HG02610 (cell line): Measurements from ENCODE around the gene GSX1.
"Not testable (repeated sequence)": the region's sequence is repeated elsewhere in the genome, so short reads cannot be mapped to it uniquely, and the experiment has no call there.

Experiments
- ATAC-seq: cut with Tn5 transposase; IDR thresholded peaks from one replicate; pipeline ENCODE4 v1.9.1; 2021; ENCODE audit warnings: mild to moderate bottlenecking, moderate library complexity; ENCODE audit not compliant: unreplicated experiment

The GSX1 gene

DNA sequence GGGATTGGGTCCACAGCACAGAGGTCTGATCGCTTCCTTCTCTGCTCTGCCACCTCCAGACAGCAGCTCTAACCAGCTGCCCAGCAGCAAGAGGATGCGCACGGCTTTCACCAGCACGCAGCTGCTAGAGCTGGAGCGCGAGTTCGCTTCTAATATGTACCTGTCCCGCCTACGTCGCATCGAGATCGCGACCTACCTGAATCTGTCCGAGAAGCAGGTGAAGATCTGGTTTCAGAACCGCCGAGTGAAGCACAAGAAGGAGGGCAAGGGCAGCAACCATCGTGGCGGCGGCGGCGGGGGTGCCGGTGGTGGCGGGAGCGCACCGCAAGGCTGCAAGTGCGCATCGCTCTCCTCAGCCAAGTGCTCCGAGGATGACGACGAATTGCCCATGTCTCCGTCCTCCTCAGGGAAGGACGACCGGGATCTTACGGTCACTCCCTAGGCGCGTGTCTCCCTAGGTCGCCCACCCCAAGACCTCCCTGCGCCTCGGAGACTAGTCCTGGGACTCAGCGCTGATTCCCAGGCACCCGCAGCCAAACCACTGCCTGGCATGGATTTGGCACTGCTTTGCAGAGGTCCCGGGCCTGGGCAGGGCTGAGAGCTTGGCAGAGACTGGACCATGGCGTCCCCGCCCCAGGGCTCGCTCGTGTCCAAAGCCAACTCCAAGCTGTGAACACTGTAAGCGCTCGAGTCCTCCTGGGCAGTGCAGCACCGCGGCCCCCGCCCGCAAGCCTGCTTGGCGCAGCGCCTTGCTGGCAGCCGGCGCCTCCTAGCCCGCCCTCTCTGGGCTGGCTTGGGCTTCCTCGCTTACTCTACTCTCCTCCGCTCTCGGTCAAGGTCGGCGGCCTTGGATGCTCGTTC lies 1.5 kb downstream of the GSX1 start:
- no peak for ATAC-seq

GRCh38 chr13:27794368-27794691 lies 2.0 kb downstream of the GSX1 start:
- ATAC-seq = no peak

- no peak for ATAC-seq
Measured at GRCh38 chr13:27794921-27795717, 2.8 kb downstream of the GSX1 start.

GRCh38 chr13:27795718-27796019 lies 3.4 kb downstream of the GSX1 start:
- no peak for ATAC-seq

DNA sequence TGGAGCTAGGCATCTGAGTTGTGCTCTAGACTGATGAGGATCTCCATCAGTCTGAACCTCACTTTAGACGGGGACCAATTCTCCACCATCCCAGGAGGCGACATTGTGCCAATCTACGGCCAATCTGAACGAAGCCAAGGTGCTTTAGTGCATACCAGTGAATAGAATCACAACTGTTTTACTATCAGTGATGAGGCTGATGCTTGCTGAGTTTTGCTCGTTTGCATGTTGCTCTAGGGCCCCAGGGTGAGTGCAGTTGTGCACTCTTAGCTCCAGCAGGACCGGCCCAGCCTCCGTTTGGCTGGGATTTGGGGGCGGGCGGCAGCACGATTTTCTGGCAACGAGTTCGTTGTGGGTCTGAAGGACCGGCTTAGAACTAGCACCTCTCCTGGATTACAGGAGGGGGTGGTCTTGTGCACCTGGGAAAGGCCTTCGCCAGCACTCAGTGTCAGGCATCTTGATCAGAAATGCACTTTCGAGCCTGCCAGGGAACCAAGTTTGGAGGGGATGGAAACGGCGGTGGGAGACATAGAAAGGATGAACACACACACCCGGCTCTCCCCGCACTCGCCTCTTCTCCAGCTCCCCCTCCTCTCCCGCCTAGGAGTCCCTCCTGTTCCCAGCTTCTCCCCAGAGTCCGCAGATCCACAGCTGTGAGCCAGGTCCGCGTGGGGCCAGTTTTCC lies 4.4 kb downstream of the GSX1 start:
- no peak for ATAC-seq

DNA sequence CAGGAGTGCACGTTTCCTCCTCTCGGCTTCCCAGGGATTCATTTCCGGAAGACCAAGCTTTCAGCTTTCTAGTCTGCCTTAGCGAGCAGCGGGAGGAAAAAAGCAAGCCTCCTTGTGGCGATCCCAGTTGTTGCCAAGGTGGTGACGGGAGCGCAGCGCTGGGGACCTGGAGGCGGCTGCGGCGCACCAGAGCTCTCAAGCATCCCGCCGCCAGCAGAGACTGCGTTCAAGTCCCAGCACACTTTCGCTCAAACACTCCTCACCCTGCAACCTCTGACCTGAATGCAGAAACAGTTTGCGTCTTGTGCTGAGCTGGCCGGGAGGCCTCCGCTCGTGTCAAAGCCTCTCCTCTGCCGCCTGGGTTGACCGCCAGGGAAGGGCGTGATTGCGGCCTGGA lies 4.9 kb downstream of the GSX1 start:
- no peak for ATAC-seq

- ATAC-seq = no peak
Measured at GRCh38 chr13:27806744-27807387, 14.6 kb downstream of the GSX1 start.

DNA sequence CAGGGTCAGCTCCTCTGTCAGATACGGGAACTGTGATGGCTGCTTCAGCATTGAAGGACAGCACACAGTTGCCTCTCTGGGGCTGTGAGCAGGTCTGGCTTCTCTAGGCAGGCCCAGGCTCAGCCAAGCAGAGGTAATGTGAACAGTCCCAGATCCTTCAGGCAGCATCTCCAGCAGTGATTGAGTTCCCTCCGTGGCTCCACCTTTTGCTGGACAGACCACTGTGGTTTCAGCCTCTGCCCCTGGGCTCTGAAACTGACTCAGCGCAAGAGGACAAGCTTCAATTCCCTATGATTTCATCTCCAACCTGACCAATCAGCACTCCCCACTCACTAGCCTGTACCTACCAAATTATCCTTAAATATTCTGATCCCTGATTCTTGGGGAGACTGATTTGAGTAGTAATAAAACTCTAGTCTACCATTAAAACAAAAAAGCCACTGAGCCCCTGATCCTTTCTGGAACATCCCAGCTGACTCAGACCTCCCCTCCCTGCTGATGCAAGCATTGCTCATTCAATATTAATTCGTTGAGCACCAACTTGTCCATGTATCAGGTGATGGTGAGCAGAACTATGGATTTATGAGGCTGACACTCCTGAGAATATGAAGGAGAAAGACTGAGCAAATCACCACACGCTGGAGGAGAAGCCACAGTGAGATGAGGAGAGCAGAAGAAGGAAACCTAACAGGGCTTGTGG lies 16.7 kb downstream of the GSX1 start:
- no peak for ATAC-seq

DNA sequence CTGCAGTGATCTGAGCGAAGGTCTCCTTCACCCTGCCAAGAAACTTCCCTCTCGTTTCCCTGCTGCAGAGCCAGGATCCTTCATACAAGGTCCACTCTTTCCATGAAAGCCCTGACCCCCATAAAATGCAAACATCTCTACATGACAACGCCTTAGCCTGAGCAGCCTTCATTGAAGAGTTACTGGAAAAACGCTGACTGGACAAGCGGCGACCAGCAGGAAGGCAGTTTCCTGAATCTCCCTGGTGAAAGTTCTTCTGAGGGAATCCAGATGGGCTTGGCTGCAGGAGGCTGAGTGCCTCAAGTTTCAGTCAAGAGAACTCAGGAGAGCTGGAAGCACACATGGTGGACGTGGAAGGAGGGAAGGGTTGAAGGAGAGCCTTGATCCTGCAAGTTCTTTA lies 17.7 kb downstream of the GSX1 start:
- no peak for ATAC-seq

DNA sequence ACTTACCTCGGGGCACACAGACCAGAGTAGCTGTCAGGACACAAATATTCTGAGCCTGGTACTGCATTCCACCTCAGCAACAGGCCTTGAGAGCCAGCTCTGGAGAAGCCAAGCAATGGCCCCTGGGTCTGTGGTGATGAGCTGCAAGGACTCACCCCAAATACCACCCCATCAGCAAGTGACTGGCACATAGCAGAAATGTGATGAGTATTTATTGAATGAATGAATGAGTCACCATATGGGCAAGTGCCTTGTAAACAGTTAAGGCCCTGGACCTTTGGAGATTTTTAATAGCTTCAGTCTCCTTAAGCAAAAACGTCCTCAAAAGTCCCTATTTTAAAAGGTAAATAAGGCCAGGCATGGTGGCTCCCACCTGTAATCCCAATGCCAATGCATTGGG lies 18.2 kb downstream of the GSX1 start:
- ATAC-seq = no peak

- ATAC-seq = no peak
Measured at GRCh38 chr13:27813826-27814225, 21.5 kb downstream of the GSX1 start.

GRCh38 chr13:27817832-27818231 lies 25.5 kb downstream of the GSX1 start:
- ATAC-seq = not testable (repeated sequence)

- ATAC-seq = no peak
Measured at GRCh38 chr13:27820524-27821482, 28.5 kb downstream of the GSX1 start.

DNA sequence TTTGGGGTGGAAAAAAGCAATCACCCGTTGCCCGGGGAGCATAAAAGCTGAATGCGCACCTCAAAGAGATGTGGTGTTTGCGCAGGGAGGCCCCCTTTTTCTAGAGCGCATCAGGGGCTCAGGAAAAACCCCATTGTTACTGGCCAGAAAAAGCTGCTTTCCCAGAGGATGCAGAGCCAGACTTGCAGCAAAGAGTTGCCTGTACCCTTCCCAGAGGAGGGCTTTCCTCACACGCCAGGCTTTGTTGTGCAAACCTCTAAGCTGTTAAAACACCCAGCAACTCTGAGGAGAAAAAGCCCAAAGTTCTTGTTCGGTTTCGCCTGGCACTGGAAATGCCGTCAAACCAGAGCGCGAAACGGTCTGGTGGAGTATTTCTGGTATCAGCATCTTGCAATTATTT lies 29.3 kb downstream of the GSX1 start:
- ATAC-seq = no peak

- ATAC-seq = no peak
Measured at GRCh38 chr13:27822258-27822872, 30.1 kb downstream of the GSX1 start.

GRCh38 chr13:27822873-27823311 lies 30.6 kb downstream of the GSX1 start:
- ATAC-seq = no peak

DNA sequence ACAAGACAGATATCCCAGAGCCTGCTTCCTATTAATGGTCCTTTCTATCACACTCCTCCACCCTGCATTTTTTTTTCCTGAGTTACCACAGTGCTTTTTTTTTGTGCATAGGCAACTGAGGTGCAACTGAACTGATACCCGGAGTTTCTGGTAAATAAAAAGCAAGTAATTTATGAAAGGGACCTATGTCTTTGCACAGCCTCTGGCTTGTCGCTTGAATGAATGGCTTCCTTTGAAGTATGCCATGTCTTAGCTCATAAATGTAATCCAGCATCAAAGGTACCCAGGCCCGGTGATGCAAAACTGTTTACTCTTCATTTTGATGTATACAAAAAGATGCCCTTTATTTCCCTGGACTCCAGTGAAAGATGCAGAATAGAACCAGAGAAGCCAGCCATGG lies 31.8 kb downstream of the GSX1 start:
- ATAC-seq = no peak

- ATAC-seq = no peak
Measured at GRCh38 chr13:27825072-27825471, 32.8 kb downstream of the GSX1 start.
